ENCODE data around the gene CBX1. TPM values are rescaled to one million over a fixed set of nuclear protein-coding genes. Genes with fewer than 3 reads are reported as not detected.

The CBX1 gene
- total RNA-seq, 1 donor from 2014 or later: 78.6 TPM

GRCh38 chr17:48059125-48059668 is 42.1 kb downstream of the CBX1 start:
- no peak overlapping the region for H3K4me3 ChIP-seq (ENCODE audit: low read depth, low read length)
- TF ChIP-seq CTCF (IDR thresholded peaks at IDR 0.05; ENCODE audit: insufficient read depth, low read length, poor library complexity, severe bottlenecking): no peak
- H3K36me3 ChIP-seq (ENCODE audit: control insufficient read depth, insufficient read depth, low read length): peaks cover 7% of the 10 kb centered on the region
- no peak for DNase-seq (ENCODE audit: low read depth)
- no peaks in the 10 kb centered on the region for H3K27me3 ChIP-seq (ENCODE audit: control insufficient read depth, insufficient read depth, low read length)

- peaks cover 7% of the 10 kb centered on the region for H3K36me3 ChIP-seq (ENCODE audit: control insufficient read depth, insufficient read depth, low read length)
- H3K4me3 ChIP-seq (ENCODE audit: low read depth, low read length): no peak overlapping the region
- TF ChIP-seq CTCF (IDR thresholded peaks at IDR 0.05; ENCODE audit: insufficient read depth, low read length, poor library complexity, severe bottlenecking): no peak
Observed at GRCh38 chr17:48058393-48059124, 42.7 kb downstream of the CBX1 start.

GRCh38 chr17:48057626-48058025 is 43.7 kb downstream of the CBX1 start:
- H3K36me3 ChIP-seq (ENCODE audit: control insufficient read depth, insufficient read depth, low read length): peaks cover 7% of the 10 kb centered on the region

More at GRCh38 chr17:48058393-48059124, 42.7 kb downstream of the CBX1 start:
- DNase-seq (ENCODE audit: low read depth): no peak
- no peaks in the 10 kb centered on the region for H3K27me3 ChIP-seq (ENCODE audit: control insufficient read depth, insufficient read depth, low read length)

GRCh38 chr17:48056879-48057278 is 44.4 kb downstream of the CBX1 start:
- DNase-seq (ENCODE audit: low read depth): no peak
- no peak overlapping the region for H3K4me3 ChIP-seq (ENCODE audit: low read depth, low read length)
- peaks cover 7% of the 10 kb centered on the region for H3K36me3 ChIP-seq (ENCODE audit: control insufficient read depth, insufficient read depth, low read length)
- H3K27me3 ChIP-seq (ENCODE audit: control insufficient read depth, insufficient read depth, low read length): no peaks in the 10 kb centered on the region
- no peak for TF ChIP-seq CTCF (IDR thresholded peaks at IDR 0.05; ENCODE audit: insufficient read depth, low read length, poor library complexity, severe bottlenecking)

More at GRCh38 chr17:48057626-48058025, 43.7 kb downstream of the CBX1 start:
- Histone ChIP-seq H3K4me3 (ENCODE audit: low read depth, low read length) (no peak overlapping the region), H3K27me3 (ENCODE audit: control insufficient read depth, insufficient read depth, low read length) (no peaks in the 10 kb centered on the region)
- no peak for DNase-seq (ENCODE audit: low read depth)
- TF ChIP-seq CTCF (IDR thresholded peaks at IDR 0.05; ENCODE audit: insufficient read depth, low read length, poor library complexity, severe bottlenecking): no peak

GRCh38 chr17:48056246-48056745 is 45.0 kb downstream of the CBX1 start:
- Histone ChIP-seq H3K4me3 (ENCODE audit: low read depth, low read length) (no peak overlapping the region), H3K36me3 (ENCODE audit: control insufficient read depth, insufficient read depth, low read length) (peaks cover 7% of the 10 kb centered on the region), H3K27me3 (ENCODE audit: control insufficient read depth, insufficient read depth, low read length) (no peaks in the 10 kb centered on the region)
- DNase-seq (ENCODE audit: low read depth): no peak
- TF ChIP-seq CTCF (IDR thresholded peaks at IDR 0.05; ENCODE audit: insufficient read depth, low read length, poor library complexity, severe bottlenecking): no peak

All from kidney epithelial cell (primary cell).